ENCODE measurements around the gene KIRREL1.

DNA sequence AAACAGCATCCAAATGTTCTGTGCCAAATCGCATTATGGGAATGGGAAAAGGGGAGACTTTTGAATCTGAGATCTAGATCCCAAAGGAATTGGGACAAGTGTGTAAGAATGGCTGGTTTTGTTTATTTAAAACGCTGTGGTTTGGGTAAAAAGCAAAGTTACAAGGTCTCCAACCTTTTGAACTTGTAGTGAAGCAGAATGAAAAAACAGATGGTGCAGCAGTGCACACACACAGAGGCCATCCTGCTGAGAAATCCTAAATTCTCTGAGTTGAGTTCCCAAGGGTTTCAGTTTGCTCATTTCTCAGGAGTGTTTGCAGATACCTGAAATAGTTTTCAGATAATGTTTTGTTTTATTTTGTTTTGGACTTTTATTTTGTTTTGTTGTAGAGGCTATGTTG, 107.1 kb downstream of the KIRREL1 start:
- TF ChIP-seq, protein P1, sequence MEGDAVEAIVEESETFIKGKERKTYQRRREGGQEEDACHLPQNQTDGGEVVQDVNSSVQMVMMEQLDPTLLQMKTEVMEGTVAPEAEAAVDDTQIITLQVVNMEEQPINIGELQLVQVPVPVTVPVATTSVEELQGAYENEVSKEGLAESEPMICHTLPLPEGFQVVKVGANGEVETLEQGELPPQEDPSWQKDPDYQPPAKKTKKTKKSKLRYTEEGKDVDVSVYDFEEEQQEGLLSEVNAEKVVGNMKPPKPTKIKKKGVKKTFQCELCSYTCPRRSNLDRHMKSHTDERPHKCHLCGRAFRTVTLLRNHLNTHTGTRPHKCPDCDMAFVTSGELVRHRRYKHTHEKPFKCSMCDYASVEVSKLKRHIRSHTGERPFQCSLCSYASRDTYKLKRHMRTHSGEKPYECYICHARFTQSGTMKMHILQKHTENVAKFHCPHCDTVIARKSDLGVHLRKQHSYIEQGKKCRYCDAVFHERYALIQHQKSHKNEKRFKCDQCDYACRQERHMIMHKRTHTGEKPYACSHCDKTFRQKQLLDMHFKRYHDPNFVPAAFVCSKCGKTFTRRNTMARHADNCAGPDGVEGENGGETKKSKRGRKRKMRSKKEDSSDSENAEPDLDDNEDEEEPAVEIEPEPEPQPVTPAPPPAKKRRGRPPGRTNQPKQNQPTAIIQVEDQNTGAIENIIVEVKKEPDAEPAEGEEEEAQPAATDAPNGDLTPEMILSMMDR (conservative IDR thresholded peaks at IDR 0.05 in 1 of 2, IDR thresholded peaks at IDR 0.05 in 1 of 2; ENCODE audit: extremely low read depth in 1 of 2, insufficient read depth in 1 of 2, low read depth in 1 of 2, low read length in 2 of 2), result no peak
- no peak for TF ChIP-seq EZH2 (IDR thresholded peaks at IDR 0.05; ENCODE audit: borderline replicate concordance, low read length)

Data from mammary epithelial cell (primary cell).